ENCODE measurements around the gene POLDIP2. TPM values are rescaled to one million over a fixed set of nuclear protein-coding genes. Genes with fewer than 3 reads are reported as not detected.

The POLDIP2 gene
- total and polyA plus RNA-seq, 9 of the 15 experiments (the other 6 are each of a cell fraction or from before 2014, with no cell fraction given), result 22.0 to 137 (median 104) TPM

- no peak for TF ChIP-seq CHAMP1 (IDR thresholded peaks at IDR 0.05)
- TF ChIP-seq FOS (IDR thresholded peaks at IDR 0.05; ENCODE audit: extremely low read depth, insufficient read length), result peak; percentile 88
- no peak for TF ChIP-seq PTRF (tag; IDR thresholded peaks at IDR 0.05)
- TF ChIP-seq ZZZ3 (IDR thresholded peaks at IDR 0.05), result no peak
- 0 out of 2 replicates have a peak, but pooled peaks have one; percentile 40 for TF ChIP-seq ZNF212 (CRISPR knock-in tag; IDR thresholded peaks at IDR 0.05)
- TF ChIP-seq HDAC2 (IDR thresholded peaks at IDR 0.05), result peak; percentile 89
- peak; percentile 11; the same call in 1 of the 2 replicates for TF ChIP-seq RAD51 (IDR thresholded peaks at IDR 0.05; ENCODE audit: borderline replicate concordance, low read depth)
- peak; percentile 67 for TF ChIP-seq ZFX (CRISPR knock-in tag; IDR thresholded peaks at IDR 0.05)
- no peak for TF ChIP-seq IFI16 (CRISPR knock-in tag; IDR thresholded peaks at IDR 0.05)
- TF ChIP-seq ZNF395 (CRISPR knock-in tag; IDR thresholded peaks at IDR 0.05), result peak; percentile 74; the same call in 1 of the 2 replicates
- TF ChIP-seq TAF1 (IDR thresholded peaks at IDR 0.05; ENCODE audit: control insufficient read depth, extremely low read depth, insufficient read depth, low read length, severe bottlenecking), result peak; percentile 90
- no peak for TF ChIP-seq MTF1 (CRISPR knock-in tag; IDR thresholded peaks at IDR 0.05; ENCODE audit: borderline replicate concordance)
- peak; percentile 75; the same call in 1 of the 2 replicates for TF ChIP-seq MTA1 (IDR thresholded peaks at IDR 0.05; ENCODE audit: borderline replicate concordance)
- TF ChIP-seq, protein P1, sequence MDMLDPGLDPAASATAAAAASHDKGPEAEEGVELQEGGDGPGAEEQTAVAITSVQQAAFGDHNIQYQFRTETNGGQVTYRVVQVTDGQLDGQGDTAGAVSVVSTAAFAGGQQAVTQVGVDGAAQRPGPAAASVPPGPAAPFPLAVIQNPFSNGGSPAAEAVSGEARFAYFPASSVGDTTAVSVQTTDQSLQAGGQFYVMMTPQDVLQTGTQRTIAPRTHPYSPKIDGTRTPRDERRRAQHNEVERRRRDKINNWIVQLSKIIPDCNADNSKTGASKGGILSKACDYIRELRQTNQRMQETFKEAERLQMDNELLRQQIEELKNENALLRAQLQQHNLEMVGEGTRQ (CRISPR knock-in tag; IDR thresholded peaks at IDR 0.05), result peak; percentile 46
- TF ChIP-seq, protein P2, sequence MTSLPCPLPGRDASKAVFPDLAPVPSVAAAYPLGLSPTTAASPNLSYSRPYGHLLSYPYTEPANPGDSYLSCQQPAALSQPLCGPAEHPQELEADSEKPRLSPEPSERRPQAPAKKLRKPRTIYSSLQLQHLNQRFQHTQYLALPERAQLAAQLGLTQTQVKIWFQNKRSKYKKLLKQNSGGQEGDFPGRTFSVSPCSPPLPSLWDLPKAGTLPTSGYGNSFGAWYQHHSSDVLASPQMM (CRISPR knock-in tag; IDR thresholded peaks at IDR 0.05), result no peak
- no peak for TF ChIP-seq ZNF57 (CRISPR knock-in tag; IDR thresholded peaks at IDR 0.05)
- no peak for TF ChIP-seq ZNF76 (CRISPR knock-in tag; IDR thresholded peaks at IDR 0.05; ENCODE audit: borderline replicate concordance)
- peak; percentile 98 for TF ChIP-seq RBFOX2 (IDR thresholded peaks at IDR 0.05; ENCODE audit: low read depth, low read length)
- no peak; the same call in 1 of the 2 replicates for TF ChIP-seq TEAD4 (IDR thresholded peaks at IDR 0.05; ENCODE audit: low read length)
- no peak for TF ChIP-seq TEAD4 (CRISPR knock-in tag; IDR thresholded peaks at IDR 0.05; ENCODE audit: borderline replicate concordance)
- 0 out of 2 replicates have a peak, but pooled peaks have one; percentile 32 for TF ChIP-seq SOX6 (IDR thresholded peaks at IDR 0.05)
- TF ChIP-seq TGIF2 (CRISPR knock-in tag; IDR thresholded peaks at IDR 0.05), result no peak
Measured at GRCh38 chr17:28318759-28319597, 38.3 kb downstream of the POLDIP2 start, which contains the start of gene TMEM97 (continued).

All from K562 (cell line).